Stimulated activated CD4-positive, alpha-beta T cell treated with anti-CD3 and anti-CD28 coated beads, Interleukin-15, amount 100 ng/mL, for 24 hours (primary cell): ENCODE measurements around the gene PSMC4.
A peak's percentile ranks its signal among the peaks of the same experiment; 100 is the strongest.
"Not testable (repeated sequence)": the region's sequence is repeated elsewhere in the genome, so short reads cannot be mapped to it uniquely, and the experiment has no call there.

Experiments
- DNase-seq: peaks from one replicate; pipeline ENCODE4 v3.0.0-alpha.2; 2020

PSMC4 gene

DNA sequence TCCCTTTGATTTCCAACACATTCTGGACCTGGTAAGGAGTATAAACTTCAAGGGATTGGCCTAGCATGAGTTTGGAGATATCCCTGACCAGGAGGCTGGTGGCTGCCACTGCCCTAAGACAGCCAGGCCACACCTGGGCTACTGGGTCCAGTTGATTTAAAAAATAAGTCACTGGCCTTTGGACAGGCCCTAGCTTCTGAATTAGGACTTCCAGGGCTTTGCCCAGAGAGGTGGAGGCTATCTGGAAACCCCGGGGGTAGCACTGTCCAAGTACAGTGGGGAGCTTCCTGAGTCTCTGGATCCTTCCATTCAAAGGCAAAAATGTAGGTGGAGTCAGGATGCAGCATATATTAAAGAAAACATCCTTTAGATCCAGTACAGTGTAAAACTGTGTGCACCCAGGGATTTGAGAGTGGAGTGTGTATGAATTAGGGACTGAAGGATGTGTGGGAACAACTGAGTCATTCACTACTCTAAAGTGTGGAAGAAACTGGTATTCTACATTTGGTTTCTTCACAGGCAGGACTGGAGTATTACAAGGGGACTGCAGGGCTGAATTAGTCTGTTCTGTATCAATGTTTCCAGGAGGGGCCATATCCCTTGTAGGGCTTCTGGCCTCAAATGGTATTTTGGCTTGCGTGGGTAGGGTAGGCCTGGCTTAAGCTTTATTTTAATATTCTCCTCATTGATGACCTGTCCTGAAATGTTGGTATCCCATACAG lies 21.8 kb upstream of the PSMC4 start:
- no peak for DNase-seq

DNA sequence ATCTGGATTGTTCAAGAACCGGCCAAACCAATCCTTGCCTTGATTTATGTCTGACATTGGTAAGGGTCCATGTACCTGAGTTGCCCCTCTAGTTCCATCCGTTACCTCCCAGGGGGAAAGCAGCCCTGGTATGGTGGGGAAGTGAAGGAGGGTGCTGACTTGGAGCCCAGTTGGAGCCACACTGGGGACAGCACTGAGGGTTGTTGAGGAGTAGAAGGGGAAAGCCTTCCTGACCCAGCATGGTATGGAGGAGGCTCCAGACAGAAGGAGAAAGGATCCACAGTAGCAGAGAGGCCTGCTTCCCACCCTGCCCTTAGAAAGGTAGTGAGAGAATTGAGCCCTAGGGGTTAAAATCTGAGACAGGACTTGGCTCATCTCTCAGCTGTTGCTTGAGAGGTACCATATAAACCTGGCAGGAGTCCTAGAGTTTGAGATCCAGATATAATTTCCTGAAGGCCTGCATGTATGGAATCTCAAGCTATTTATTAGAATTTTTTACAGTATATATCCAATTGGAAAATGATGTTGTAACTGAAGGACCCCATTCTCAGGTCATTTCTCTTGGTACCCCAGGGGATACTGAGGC lies 19.8 kb upstream of the PSMC4 start:
- no peak for DNase-seq

DNA sequence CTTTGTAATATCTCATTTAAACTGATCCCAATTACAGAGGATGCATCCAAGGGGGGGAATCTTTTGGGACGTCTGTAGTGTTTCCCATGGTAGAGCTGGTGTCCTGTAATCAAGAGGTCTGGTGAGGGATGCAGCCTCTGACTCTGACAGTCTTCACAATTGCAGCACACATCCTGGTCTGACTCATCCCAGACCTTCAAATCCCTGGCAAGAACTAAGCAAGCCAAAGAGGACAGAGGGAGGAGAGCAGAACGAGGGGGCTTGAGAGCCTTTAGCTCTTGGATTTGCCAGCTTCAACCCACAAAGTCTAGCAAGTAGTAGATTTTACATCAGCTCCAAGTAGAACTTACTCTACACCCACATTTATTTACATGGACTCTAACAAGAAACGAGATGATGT lies 19.3 kb upstream of the PSMC4 start:
- no peak for DNase-seq

DNA sequence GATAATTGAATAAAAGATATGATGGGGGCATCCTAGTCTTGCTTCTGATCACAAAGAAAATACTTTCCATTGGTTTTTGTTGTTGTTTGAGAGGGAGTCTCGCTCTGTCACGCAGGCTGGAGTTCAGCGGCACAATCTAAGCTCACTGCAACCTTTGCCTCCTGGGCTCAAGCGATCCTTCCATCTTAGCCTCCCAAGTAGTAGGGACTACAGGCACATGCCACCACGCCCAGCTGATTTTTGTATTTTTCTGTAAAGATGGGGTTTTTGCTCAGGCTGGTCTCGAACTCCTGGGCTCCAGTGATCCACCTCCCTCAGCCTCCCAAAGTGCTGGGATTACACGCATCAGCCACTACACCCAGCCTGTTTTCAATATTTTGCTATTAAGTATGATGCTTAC lies 17.1 kb upstream of the PSMC4 start:
- DNase-seq: no peak

DNA sequence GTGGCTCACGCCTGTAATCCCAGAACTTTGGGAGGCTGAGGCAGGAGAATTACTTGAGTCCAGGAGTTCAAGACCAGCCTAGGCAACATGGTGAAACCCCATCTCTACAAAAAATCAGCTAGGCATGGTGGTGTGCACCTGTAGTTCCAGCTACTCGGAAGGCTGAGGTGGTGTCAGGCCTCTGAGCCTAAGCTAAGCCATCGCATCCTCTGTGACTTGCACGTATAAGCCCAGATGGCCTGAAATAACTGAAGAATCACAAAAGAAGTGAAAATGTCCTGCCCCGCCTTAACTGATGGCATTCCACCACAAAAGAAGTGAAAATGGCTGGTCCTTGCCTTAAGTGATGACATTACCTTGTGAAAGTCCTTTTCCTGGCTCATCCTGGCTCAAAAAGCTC lies 13.1 kb upstream of the PSMC4 start:
- not testable (repeated sequence) for DNase-seq

DNA sequence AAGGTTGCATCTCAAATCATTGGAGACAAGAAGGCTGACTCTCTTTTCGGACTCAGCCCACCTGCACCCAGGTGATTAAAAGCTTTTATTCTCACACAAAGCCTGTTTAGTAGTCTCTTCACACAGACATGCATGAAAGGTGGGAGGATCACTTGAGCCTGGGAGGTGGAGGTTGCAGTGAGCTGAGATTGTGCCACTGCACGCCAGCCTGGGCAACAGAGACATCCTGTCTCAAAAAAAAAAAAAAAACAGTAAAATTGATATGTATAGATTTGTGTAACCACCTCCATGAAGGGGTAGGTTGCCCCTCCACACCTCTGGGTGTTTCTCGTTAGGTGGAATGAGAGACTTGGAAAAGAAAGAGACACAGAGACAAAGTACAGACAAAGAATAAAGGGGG lies 12.0 kb upstream of the PSMC4 start:
- not testable (repeated sequence) for DNase-seq

DNA sequence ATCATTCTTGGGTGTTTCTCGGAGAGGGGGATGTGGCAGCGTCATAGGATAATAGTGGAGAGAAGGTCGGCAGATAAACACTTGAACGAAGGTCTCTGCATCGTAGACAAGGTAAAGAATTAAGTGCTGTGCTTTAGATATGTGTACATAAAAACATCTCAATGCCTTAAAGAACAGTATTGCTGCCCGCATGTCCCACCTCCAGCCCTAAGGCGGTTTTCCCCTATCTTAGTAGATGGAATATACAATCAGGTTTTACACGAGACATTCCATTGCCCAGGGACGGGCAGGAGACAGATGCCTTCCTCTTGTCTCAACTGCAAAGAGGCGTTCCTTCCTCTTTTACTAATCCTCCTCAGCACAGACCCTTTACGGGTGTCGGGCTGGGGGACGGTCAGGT lies 11.6 kb upstream of the PSMC4 start:
- not testable (repeated sequence) for DNase-seq

DNA sequence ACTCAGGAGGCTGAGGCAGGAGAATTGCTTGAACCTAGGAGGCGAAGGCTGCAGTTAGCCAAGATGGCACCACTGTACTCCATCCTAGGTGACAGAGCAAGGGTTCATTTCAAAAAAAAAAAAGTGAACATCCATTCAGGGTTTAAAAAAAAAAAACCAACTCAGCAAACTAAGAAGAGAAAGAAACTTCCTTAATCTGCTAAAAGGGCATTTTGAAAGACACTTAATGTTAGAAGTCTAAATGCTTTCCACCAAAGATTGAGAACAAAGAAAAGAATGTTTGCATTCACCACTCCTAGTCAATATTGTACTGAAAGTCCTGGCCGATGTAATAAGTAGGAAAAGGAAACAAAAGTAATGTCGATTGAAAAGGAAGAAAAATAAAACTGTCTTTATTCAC lies 7.1 kb upstream of the PSMC4 start:
- no peak for DNase-seq

DNA sequence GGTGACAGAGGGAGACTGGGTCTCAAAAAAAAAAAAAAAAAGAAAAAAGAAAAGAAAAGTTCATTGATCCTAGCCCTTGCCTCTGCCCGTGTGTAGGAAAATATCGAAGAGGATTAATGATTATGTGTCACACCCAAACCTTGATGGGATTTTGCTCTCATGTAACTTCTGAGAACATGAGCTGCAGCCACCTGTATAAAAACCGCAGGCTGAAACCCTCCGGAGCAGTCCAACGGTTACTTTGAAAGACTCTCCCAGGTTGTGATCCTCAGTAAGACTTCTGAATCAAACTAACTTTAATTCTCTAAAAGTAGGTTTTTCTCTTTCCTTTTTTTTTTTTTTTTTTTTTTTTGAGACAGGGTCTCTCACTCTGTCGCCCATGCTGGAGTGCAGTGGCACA lies 4.3 kb upstream of the PSMC4 start:
- no peak for DNase-seq

DNA sequence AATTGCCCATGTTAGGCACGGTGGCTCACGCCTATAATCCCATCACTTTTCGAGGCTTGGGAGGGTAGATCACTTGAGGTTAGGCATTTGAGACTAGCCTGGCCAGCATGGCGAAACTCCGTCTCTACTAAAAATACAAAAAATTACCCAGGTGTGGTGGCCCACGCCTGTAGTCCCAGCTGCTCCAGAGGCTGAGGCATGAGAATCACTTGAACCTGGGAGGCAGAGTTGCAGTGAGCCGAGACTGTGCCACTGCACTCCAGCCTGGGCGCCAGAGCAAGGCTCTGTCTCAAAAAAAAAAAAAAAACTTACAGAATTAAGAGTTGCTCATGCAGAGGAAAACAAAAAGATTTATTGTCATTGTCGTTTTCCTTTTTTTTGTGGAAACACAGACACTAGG lies 3.4 kb upstream of the PSMC4 start:
- no peak for DNase-seq

DNA sequence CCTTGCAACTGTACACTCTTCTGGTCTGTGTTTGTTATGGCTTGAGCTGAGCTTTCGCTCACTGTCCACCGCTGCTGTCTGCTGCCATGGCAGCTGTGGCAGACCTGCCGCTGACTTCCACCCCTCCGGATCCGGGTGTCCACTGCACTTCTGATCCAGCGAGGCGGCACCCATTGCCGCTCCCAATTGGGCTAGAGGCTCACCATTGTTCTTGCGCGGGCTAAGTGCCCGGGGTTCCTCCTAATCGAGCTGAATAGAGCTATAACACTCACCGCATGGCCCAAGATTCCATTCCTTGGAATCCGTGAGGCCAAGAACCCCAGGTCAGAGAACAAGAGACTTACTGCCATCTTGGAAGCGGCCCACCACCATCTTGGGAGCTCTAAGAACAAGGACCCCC lies 2.2 kb upstream of the PSMC4 start:
- no peak for DNase-seq

DNA sequence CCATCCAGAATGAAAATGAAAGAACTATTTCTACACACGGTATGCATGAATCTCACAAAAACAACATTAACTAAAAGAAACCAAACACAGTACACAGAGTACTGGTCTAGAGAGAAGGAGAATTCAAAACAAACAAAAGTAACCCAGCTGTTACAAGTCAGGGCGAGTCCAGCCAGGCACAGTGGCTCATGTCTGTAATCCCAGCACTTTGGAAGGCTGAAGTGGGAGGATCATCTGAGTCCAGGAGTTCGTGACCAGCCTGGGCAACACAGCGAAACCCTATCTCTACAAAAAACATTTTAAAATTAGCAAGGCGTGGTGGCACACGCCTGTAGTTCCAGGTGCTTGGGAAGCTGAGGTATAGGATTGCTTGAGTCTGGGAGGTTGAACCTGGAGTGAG lies 1.7 kb upstream of the PSMC4 start:
- DNase-seq: no peak

DNA sequence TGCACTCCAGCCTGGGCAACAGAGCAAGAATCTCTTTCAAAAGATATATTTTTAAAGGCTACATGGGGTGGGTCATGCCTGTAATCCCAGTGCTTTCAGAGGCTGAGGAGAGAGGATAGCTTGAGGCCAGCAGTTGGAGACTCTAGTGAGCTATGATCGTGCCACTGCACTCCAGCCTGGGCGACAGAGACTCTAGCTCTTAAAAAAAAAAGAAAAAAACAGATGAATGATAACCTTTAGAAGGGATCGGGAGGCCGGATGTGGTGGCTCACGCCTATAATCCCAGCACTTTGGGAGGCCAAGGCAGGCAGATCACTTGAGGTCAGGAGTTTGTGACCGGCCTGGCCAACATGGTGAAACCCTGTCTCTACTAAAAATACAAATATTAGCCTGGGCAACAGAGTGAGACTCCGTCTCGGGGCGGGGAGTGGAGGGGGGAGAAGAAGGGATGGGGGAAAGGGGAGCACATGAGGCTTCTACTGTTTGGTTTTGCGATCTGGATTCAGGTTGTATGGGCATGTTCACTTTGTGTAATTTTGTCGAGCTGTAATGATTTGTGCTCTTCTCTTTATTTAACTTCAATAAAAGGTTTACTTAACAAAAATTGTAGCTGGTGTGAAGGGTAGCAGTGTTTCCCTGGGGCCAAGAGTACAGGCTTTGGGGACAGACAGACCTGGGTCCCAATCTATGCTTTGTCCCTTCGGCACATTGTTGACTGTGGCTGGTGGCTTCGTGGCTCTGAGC lies 1.1 kb upstream of the PSMC4 start:
- peak; percentile 37 for DNase-seq

DNA sequence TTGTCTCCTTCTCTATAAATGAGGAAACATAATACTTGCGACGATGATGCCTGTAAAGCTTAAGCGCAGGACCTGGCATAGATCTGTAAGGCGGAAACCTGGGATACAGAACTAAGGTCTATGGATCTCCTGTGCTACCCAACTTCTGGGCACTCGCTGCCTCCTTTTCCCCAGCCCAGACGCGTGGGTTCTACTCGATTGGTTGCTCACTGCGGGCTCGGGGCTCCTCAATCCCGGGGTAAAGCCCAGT lies 615 bp upstream of the PSMC4 start:
- DNase-seq: no peak

DNA sequence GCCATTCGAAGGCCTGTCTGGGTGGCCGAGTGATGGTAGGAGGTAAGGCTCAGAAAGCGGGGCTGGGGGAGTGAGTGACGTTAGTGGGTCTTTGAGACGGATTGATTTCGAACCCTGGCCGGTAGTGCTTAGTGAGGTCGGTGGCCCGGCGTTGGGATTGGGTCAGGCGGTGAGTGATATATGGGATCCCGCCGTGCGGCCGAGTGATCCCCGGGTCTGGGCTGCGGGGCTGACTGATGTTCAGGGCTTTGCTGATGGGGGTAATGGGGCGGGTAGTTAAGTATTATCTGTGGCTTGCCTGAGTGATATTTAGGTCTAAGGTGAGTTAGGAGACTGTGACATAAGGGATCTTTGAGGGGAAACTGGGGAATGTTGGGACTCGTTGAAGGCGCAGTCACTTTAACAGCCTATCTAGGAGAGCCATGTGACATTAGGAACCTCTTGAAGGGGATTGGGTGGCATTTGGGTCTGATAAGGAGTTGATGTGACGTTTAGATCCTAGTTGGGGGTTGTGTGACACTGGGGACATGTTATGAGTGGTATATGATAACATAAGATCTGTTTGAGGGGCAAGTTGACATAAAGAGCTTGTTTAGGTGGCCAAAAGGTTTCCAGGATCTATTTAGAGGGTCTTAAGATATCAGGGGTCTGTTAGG lies 543 bp downstream of the PSMC4 start:
- DNase-seq: peak; percentile 33

DNA sequence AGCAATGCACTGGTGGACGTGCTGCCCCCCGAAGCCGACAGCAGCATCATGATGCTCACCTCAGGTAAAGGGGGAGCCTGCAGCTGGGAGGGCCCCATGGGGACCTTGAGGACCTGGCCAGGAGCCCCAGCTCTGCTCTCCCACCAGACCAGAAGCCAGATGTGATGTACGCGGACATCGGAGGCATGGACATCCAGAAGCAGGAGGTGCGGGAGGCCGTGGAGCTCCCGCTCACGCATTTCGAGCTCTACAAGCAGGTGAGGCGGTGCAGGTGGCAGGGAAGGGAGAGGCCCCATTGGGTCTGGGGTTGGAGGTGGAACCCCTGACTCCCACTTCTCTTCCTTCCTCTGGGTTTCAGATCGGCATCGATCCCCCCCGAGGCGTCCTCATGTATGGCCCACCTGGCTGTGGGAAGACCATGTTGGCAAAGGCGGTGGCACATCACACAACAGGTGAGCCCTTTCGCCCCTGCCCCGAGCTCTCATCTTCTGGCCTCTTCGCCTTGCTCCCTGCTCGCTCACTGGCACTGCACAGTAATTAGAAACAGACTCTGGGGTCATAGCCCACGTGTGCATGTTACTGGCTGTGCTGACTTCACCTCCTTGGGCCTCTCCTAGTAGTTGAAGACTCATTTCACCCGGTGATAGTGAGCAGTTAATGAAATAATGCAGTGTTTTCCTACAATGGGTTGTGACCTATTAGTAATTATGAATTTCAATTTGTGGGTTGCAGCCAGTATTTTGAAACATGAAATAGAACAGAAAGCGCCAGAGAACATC lies 3.6 kb downstream of the PSMC4 start:
- no peak for DNase-seq

DNA sequence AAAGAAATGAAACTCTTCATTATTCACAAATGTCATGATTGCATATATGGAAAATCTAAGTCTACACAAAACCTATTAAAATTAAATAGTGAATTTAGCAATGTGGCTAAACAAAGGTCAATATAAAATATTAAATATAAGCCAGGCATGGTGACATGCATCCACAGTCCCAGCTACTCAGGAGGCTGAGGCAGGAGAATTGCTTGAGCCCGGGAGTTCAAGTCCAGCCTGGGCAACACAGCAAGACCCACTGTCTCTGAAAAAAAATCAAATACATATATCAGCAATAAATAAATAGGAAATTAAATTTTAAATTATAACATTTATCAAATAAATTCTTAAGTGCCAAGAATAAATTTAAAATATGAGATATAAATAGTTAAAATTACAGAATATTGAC lies 11.9 kb downstream of the PSMC4 start:
- no peak for DNase-seq

DNA sequence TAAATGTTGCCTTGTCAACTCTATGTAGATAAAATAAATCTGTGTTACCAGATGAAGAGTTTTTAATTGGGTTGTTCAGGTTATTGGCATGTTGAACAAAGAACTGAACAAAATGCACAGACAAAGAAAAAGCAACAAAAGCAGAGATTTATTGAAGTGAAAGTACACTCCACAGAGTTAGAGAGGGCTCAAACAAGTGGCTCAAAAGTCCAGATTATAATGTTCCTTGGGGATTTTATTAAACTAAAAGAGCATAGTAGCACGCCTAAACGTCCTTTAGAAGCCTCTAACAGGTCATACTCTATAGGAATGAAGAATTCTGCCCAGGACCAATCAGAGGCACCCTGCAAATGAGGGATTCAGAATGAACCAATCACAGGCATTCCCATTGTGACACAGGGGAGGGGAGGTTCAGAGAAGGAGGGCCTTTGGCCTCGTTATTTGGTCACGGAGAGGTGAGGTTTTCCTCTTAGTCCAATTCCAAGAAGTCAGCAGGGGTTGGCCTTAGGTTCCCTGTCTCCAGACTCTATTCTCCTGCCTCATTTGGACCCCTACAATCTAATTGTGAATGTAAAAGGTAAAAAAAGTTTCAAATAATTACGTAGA lies 12.8 kb downstream of the PSMC4 start:
- DNase-seq: no peak

DNA sequence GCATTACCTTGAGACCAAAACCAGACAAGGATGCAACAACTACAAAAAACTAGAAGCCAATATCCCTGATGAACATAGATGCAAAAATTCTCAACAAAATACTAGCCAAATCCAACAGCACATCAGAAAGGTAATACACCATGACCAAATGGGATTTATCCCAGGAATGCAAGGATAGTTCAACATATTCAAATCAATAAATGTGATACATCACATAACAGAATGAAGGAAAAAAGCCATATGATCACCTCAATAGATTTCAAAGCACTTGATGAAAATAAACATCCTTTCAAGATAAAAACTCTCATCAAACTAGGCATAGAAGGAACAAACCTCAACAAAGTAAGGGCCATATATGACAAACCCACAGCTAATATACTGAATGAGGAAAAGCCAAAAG lies 15.7 kb downstream of the PSMC4 start:
- DNase-seq: no peak

DNA sequence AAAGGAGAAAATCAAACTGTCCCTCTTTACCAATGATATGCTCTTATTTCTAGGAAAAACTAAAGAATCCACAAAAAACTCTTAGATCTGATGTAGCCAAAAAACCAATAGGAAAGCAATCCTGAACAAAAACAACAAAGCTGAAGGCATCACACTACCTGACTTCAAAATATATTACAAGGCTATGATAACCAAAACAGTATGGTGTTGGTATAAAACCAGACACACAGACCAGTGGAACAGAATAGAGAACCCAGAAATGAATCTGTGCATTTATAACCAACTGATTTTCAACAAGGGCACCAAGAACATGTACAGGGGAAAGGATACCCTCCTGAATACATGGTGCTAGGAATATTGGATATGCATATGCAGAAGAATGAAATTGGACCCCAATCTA lies 16.2 kb downstream of the PSMC4 start:
- no peak for DNase-seq

DNA sequence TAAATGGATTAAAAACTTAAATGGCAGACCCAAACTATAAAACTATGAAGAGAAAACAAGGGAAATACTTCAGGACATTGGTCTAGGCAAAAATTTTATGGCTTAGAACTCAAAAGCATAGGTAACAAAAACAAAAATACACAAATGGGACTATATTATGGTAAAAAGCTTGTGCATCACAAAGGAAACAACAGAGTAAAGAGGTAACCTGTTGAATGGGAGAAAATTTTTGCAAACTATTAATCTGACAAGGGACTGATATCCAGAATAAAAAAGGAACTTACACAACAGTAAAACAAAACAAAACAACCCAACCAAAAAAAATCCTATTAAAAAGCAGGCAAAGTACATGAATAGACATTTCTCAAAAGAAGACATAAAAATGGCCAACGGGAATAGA lies 16.6 kb downstream of the PSMC4 start:
- DNase-seq: no peak

DNA sequence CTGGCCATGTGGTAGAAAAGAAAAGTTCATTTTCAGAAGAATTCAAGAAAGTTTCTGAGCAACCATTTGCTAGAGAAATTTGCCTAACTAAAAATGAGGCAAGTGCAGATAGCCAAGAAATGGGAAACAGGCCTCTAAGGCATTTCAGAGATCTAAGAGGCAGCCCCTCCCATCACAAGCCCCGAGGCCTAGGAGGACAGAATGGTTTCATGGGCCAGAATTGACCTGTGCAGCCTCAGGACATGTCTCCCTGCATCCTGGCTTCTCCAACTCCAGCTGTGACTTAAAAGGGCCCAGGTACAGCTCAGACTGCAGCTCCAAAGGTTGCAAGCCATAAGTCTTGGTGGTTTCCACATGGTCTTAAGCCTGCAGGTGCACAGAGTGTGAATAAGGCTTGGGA lies 22.6 kb downstream of the PSMC4 start:
- DNase-seq: no peak

DNA sequence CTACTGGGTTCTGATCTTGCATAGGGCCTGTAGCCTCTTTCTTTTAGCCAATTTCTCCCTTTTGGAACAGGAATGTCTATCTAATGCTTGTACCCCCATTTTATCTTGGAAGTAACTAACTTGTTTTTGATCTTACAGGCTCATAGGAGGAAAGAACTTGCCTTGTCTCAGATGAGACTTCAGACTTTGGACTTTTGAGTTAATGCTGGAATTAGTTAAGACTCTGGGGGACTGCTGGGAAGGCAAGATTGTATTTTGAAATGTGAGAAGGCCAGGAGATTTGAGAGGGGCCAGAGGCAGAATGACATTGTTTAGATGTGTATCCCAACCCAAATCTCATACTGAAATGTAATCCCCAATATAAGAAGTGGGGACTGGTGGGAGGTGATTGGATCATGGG lies 23.4 kb downstream of the PSMC4 start:
- DNase-seq: no peak
